Natural killer cell treated with Interleukin-12 subunit alpha and Interleukin-12 subunit beta and Interleukin-15 and Interleukin-18, amount 100 ng/mL, for 72 hours (primary cell): ENCODE measurements around the gene HDGFL2. TPM values are rescaled to one million over a fixed set of nuclear protein-coding genes. Genes with fewer than 3 reads are reported as not detected.

Source experiments
- ATAC-seq, 2 donors: fragments of 150-1000 bp; cut with Tn5 transposase in 1 of 2; sonication (Bioruptor Pico), chemical (Tn5 transposase) in 1 of 2; 2 replicates each; pipeline ENCODE4 v1.10.0; 2021
- DNase-seq: peaks from one replicate; pipeline ENCODE4 v3.0.0; 2022; ENCODE audit warnings: low spot score
- H3K27ac Mint-ChIP-seq, 2 donors: 1 replicate in 1 of 2; 2 replicates in 1 of 2; pipeline ENCODE4 v1.8.0; 2022; ENCODE audit warnings: mixed read lengths in 2 of 2, mild to moderate bottlenecking in 1 of 2, moderate library complexity in 1 of 2
- H3K27me3 Mint-ChIP-seq, 2 donors: 1 replicate in 1 of 2; 2 replicates in 1 of 2; pipeline ENCODE4 v1.8.0; 2022; ENCODE audit warnings: mixed read lengths in 2 of 2
- H3K36me3 Mint-ChIP-seq: one replicate; pipeline ENCODE4 v1.8.0; 2022; ENCODE audit warnings: mixed read lengths
- H3K4me1 Mint-ChIP-seq, 2 donors: 1 replicate in 1 of 2; 2 replicates in 1 of 2; pipeline ENCODE4 v1.8.0; 2022; ENCODE audit warnings: low read depth in 2 of 2, mixed read lengths in 2 of 2, mild to moderate bottlenecking in 1 of 2
- H3K4me3 Mint-ChIP-seq: one replicate; pipeline ENCODE4 v1.8.0; 2022; ENCODE audit warnings: mixed read lengths
- H3K9me3 Mint-ChIP-seq: 2 replicates; pipeline ENCODE4 v1.8.0; 2022; ENCODE audit warnings: mixed read lengths
- total RNA-seq, 2 donors: library from RNA; stranded (reverse); gene quantifications; one replicate each; pipeline ENCODE4 v1.2.3, GENCODE V29; 2022

Gene HDGFL2
- total RNA-seq, 2 donors from 2014 or later: 43.3 to 47.6 TPM

DNA sequence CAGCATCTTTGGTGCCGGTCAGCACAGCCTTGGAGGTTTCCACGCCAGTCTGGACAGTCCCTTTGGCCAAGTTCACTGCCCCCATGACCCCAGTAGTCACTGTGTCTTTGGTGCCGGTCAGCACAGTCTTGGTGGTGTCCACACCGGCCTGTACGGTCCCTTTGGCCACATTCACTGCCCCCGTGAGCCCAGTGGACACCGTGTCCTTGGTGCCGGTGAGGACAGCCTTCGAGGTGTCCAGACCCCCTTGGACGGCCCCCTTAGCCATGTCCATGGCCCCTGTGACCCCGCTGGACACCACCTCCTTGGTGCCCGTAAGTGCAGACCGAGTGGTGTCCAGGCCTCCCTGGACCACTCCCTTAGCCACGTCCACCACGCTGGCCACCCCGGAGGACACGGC, 41.2 kb downstream of the HDGFL2 start:
- Mint-ChIP-seq H3K4me3 (no peak overlapping the region), H3K9me3 (no peaks in the 10 kb centered on the region), H3K27ac (no peak overlapping the region), H3K4me1 (no peaks in the 10 kb centered on the region), H3K36me3 (no peaks in the 10 kb centered on the region), H3K27me3 (no peaks in the 10 kb centered on the region)
- no peak for DNase-seq
- ATAC-seq: peak in 1 of 2 donors; percentile 17

DNA sequence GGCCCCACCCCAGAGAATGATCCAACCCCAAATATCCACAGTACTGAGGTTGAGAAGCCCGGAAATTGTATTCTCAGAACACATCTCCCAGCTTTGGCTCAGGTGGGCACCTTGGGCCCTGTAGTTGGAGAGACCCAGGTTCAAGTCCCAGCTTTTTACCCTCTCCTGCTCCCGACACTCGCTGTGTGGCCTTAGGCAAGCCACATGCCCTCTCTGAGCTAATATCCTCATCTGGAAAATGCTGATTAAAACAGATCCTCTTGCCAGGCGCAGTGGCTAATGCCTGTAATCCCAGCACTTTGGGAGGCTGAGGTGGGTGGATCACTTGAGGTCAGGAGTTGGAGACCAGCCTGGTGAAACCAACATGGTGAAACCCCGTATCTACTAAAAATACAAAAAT, 43.6 kb downstream of the HDGFL2 start:
- no peak overlapping the region for H3K27ac Mint-ChIP-seq
- H3K4me1 Mint-ChIP-seq: peaks cover 0 to 3% of the 10 kb centered on the region in 2 donors
- DNase-seq: no peak
- no peaks in the 10 kb centered on the region for H3K9me3 Mint-ChIP-seq
- no peaks in the 10 kb centered on the region for H3K36me3 Mint-ChIP-seq
- no peak overlapping the region for H3K4me3 Mint-ChIP-seq
- H3K27me3 Mint-ChIP-seq: peaks cover 0 to 3% of the 10 kb centered on the region in 2 donors
- ATAC-seq: no peak

DNA sequence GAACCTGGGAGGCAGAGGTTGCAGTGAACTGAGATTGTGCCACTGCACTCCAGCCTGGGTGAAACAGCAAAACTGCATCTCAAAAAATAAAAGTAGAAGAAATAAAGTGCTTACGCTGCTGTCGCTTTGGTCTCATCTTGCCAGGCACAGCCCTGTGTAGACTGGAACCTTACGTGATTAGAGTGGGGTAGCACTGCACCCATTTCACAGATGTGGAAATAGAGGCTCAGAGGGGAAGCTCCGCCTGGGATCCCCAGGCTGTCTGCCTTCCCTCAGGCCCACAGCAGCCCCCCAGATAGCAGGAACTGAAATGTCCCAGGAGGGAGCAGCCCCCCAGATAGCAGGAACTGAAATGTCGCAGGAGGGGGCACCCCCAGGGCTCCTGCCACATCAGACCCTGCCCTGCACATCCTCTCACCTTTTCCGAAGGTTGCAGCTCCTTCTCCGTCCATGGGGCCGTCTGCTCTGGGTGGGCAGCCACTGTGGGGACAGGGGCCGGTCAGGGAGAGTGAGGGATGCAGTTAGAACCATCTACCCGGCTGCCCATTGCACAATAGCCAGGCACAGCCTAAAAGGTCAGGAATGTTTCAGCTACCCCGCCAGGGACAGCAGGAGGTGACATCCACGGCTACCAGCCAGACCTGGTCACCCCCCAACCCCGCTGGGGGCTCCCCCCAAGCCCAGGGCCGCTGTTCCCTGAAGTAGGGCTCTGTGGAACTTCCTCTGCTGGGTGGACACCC, 44.3 kb downstream of the HDGFL2 start:
- Mint-ChIP-seq H3K4me1 (peaks cover 0 to 3% of the 10 kb centered on the region in 2 donors), H3K36me3 (no peaks in the 10 kb centered on the region), H3K27ac (no peak overlapping the region), H3K9me3 (no peaks in the 10 kb centered on the region), H3K4me3 (no peak overlapping the region), H3K27me3 (peaks cover 0 to 3% of the 10 kb centered on the region in 2 donors)
- no peak for ATAC-seq
- DNase-seq: no peak

GRCh38 chr19:4516939-4517300, 44.8 kb downstream of the HDGFL2 start:
- Mint-ChIP-seq H3K4me3 (no peak overlapping the region), H3K36me3 (no peaks in the 10 kb centered on the region), H3K9me3 (no peaks in the 10 kb centered on the region), H3K27ac (no peak overlapping the region), H3K4me1 (peaks cover 0 to 3% of the 10 kb centered on the region in 2 donors), H3K27me3 (peaks cover 0 to 3% of the 10 kb centered on the region in 2 donors)
- ATAC-seq (no peak), DNase-seq (no peak)

GRCh38 chr19:4517451-4518057, 45.5 kb downstream of the HDGFL2 start:
- H3K36me3 Mint-ChIP-seq: no peaks in the 10 kb centered on the region
- H3K27ac Mint-ChIP-seq: no peak overlapping the region
- H3K27me3 Mint-ChIP-seq: peaks cover 0 to 3% of the 10 kb centered on the region in 2 donors
- no peaks in the 10 kb centered on the region for H3K9me3 Mint-ChIP-seq
- ATAC-seq: no peak
- H3K4me1 Mint-ChIP-seq: peaks cover 0 to 3% of the 10 kb centered on the region in 2 donors
- H3K4me3 Mint-ChIP-seq: no peak overlapping the region
- no peak for DNase-seq

DNA sequence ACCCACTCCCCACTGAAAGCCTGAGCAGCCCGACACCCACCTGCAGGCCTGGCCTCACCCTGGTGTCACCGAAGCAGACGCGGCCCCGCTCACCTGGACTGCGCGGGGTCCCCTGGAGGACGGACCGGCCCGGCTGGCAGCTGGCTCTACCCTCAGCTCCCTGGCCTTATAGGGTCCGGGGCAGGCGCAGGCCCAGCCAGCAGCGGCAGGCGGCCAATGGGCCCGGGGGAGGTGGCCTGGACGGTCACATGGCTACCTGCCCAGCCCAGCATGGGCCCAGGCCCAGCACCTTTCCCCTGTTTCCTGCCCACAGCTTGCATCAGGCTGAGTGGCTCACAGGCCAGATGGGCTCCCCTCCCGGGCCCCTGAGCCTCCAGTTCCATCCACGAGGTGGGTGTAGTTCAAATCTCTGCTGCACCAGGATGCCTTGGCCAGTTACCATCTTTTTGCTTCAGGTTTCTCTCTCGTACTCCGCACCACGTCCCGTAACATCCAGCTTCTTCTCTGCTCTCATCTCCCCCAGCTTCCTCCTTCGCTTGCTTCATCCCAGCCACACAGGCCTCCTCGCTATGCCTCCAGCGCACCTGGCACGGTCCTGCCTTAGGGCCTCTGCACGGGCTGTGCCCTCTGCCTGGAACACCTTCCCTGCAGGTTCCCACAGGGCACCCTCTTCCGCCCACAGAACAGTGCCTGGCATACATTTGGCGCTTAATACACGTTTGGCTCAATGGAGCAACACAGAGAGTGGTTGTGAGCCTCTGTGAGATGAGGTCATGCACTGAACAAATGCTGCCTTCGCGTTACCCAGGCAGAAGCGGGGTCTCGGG, 46.5 kb downstream of the HDGFL2 start, which contains the start of gene PLIN4:
TSS of gene PLIN4 (minus strand) at position 142 of the 827 bp plus-strand sequence. CDS start 214 bp downstream, outside the sequence.
- DNase-seq (no peak), ATAC-seq (no peak)
- H3K27me3 Mint-ChIP-seq: peaks cover 0 to 3% of the 10 kb centered on the region in 2 donors
- no peak within 1 kb of the TSS for H3K27ac Mint-ChIP-seq
- no peaks in the 10 kb centered on the region for H3K9me3 Mint-ChIP-seq
- peaks cover 0 to 3% of the 10 kb centered on the region in 2 donors for H3K4me1 Mint-ChIP-seq
- H3K36me3 Mint-ChIP-seq: no peaks in the 10 kb centered on the region
- H3K4me3 Mint-ChIP-seq: no peak within 1 kb of the TSS

GRCh38 chr19:4519172-4519496, 47.0 kb downstream of the HDGFL2 start:
- Mint-ChIP-seq H3K4me1 (peaks cover 0 to 3% of the 10 kb centered on the region in 2 donors), H3K27me3 (peaks cover 0 to 3% of the 10 kb centered on the region in 2 donors), H3K4me3 (no peak overlapping the region), H3K27ac (no peak overlapping the region), H3K9me3 (no peaks in the 10 kb centered on the region), H3K36me3 (no peaks in the 10 kb centered on the region)
- no peak for DNase-seq
- no peak for ATAC-seq

- ATAC-seq: no peak
- no peak overlapping the region for H3K27ac Mint-ChIP-seq
- DNase-seq: no peak
- H3K4me1 Mint-ChIP-seq: peaks cover 0 to 3% of the 10 kb centered on the region in 2 donors
- no peaks in the 10 kb centered on the region for H3K9me3 Mint-ChIP-seq
- no peaks in the 10 kb centered on the region for H3K36me3 Mint-ChIP-seq
- peaks cover 0 to 3% of the 10 kb centered on the region in 2 donors for H3K27me3 Mint-ChIP-seq
- H3K4me3 Mint-ChIP-seq: no peak overlapping the region
Observed at GRCh38 chr19:4519521-4520277, 47.6 kb downstream of the HDGFL2 start.

GRCh38 chr19:4521170-4521887, 49.2 kb downstream of the HDGFL2 start:
- DNase-seq (no peak), ATAC-seq (no peak)
- Mint-ChIP-seq H3K9me3 (no peaks in the 10 kb centered on the region), H3K4me3 (no peak overlapping the region), H3K27ac (peak overlapping the region in 1 of 2 donors; percentile 20), H3K4me1 (peaks cover 0 to 3% of the 10 kb centered on the region in 2 donors), H3K27me3 (peaks cover 0 to 3% of the 10 kb centered on the region in 2 donors), H3K36me3 (no peaks in the 10 kb centered on the region)

DNA sequence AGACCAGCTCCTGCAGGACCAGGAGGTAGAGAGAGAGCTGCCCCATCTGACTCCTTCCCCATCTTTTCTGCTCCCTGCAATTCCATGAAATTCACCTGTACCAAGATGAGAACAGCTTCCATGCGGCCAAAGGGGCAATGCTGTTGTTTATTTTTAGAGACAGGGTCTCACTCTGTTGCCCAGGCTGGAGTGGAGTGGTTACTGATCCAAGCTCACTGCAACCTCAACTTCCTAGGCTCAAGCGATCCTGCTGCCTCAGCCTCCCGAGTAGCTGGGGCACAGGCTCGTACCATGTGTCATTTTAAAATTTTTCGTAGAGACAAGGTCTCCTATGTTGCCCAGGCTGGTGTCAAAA, 49.8 kb downstream of the HDGFL2 start:
- H3K4me1 Mint-ChIP-seq: peaks cover 0 to 3% of the 10 kb centered on the region in 2 donors
- H3K9me3 Mint-ChIP-seq: no peaks in the 10 kb centered on the region
- no peak overlapping the region for H3K4me3 Mint-ChIP-seq
- no peak for DNase-seq
- no peak for ATAC-seq
- H3K27ac Mint-ChIP-seq: no peak overlapping the region
- peaks cover 0 to 3% of the 10 kb centered on the region in 2 donors for H3K27me3 Mint-ChIP-seq
- no peaks in the 10 kb centered on the region for H3K36me3 Mint-ChIP-seq

DNA sequence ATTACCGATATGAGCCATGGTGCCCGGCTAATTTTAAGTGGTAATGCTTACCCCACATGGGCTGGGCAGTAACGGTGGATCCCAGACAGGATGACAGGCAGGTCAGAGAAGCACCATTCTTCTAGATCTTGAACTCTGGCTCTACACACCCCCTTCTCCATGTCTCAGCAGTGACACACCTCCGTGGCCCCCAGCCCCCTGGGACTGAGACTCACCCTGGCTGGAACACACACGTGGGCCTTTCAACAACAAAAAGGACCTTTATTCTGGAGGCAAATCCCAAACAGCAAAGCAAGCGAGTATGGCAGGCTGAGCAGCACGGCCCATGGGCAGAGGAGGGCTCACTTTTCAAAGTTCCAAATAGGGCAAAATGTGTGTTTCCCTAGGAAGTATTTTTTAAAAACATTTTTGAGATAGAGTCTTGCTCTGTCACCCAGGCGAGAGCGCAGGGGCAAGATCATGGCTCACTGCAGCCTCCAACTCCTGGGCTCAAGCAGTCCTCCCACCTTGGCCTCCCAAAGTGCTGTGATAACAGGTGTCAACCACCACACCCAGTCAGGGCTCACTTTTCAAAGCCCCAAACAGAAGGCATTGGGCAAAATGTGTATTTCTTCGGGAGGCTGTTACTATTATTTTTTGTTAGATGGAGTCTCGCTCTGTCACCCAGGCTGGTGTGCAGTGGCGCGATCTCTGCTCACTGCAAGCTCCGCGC, 50.4 kb downstream of the HDGFL2 start:
- Mint-ChIP-seq H3K9me3 (no peaks in the 10 kb centered on the region), H3K36me3 (no peaks in the 10 kb centered on the region), H3K27ac (no peak overlapping the region), H3K27me3 (peaks cover 0 to 3% of the 10 kb centered on the region in 2 donors), H3K4me1 (peaks cover 0 to 3% of the 10 kb centered on the region in 2 donors), H3K4me3 (no peak overlapping the region)
- ATAC-seq (no peak), DNase-seq (no peak)

GRCh38 chr19:4523306-4524110, 51.4 kb downstream of the HDGFL2 start:
- H3K27ac Mint-ChIP-seq: no peak overlapping the region
- no peaks in the 10 kb centered on the region for H3K36me3 Mint-ChIP-seq
- DNase-seq: no peak
- peak in 1 of 2 donors; percentile 31 for ATAC-seq
- H3K27me3 Mint-ChIP-seq: peaks cover 0 to 3% of the 10 kb centered on the region in 2 donors
- no peaks in the 10 kb centered on the region for H3K9me3 Mint-ChIP-seq
- H3K4me1 Mint-ChIP-seq: peaks cover 0 to 3% of the 10 kb centered on the region in 2 donors
- no peak overlapping the region for H3K4me3 Mint-ChIP-seq
